B cell (primary cell): ENCODE data around the gene TMEM109.

ENCODE experiments used
- CTCF ChIP-seq: fragments of 200-600 bp; IDR thresholded peaks from one replicate; pipeline ENCODE4 v1.8.0; 2022; ENCODE audit warnings: antibody characterized with exemption, mild to moderate bottlenecking
- EZH2 ChIP-seq: IDR thresholded peaks from 2 replicates; pipeline ENCODE4 v1.6.1; 2012; ENCODE audit warnings: borderline replicate concordance, low read depth, mild to moderate bottlenecking, moderate library complexity, low read length; ENCODE audit not compliant: insufficient read depth, poor library complexity, severe bottlenecking

GRCh38 chr11:60908803-60909202, 5.2 kb upstream of the TMEM109 start:
- TF ChIP-seq CTCF, result no peak
- TF ChIP-seq EZH2, result no peak
